ENCODE measurements around the gene AGTRAP. TPM values are rescaled to one million over a fixed set of nuclear protein-coding genes. Genes with fewer than 3 reads are reported as not detected.
A peak's percentile ranks its signal among the peaks of the same experiment; 100 is the strongest.

The AGTRAP gene
- total and polyA plus RNA-seq, 12 donors: 23.4 to 104 (median 45.1) TPM

DNA sequence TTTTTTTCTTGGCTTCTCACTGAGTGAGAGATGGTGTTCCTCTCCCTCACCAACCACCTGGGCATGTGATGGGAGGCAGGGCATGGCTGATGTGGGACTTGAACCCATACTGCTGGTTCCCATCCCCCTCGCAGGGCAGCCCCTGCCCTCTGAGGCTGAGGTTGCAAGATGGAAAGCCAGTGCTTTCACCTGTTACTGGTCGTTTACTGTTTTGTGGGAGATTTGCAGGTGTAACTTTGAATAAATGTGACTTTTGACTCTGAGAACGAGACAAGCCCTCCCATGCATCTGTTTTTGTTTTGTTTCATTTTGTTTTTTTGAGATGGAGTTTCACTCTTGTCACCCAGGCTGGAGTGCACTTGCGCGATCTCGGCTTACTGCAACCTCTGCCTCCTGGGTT, 47.6 kb downstream of the AGTRAP start:
- peaks cover 25 to 43% of the 10 kb centered on the region in 2 donors for H3K4me1 ChIP-seq (replicated peaks in 1 of 2)
- no peak overlapping the region for H3K27ac ChIP-seq
- H3K27me3 ChIP-seq: no peaks in the 10 kb centered on the region
- TF ChIP-seq, protein P1, sequence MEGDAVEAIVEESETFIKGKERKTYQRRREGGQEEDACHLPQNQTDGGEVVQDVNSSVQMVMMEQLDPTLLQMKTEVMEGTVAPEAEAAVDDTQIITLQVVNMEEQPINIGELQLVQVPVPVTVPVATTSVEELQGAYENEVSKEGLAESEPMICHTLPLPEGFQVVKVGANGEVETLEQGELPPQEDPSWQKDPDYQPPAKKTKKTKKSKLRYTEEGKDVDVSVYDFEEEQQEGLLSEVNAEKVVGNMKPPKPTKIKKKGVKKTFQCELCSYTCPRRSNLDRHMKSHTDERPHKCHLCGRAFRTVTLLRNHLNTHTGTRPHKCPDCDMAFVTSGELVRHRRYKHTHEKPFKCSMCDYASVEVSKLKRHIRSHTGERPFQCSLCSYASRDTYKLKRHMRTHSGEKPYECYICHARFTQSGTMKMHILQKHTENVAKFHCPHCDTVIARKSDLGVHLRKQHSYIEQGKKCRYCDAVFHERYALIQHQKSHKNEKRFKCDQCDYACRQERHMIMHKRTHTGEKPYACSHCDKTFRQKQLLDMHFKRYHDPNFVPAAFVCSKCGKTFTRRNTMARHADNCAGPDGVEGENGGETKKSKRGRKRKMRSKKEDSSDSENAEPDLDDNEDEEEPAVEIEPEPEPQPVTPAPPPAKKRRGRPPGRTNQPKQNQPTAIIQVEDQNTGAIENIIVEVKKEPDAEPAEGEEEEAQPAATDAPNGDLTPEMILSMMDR (IDR thresholded peaks at IDR 0.05): no peak
- TF ChIP-seq POLR2A (IDR thresholded peaks at IDR 0.05): no peak
- no peaks in the 10 kb centered on the region for H3K9me3 ChIP-seq (replicated peaks in 1 of 3)
- intact Hi-C loops (cut with DNase I): no loop called here
- no peak overlapping the region for H3K4me3 ChIP-seq
- 86 to 92% (median 90%) methylated on average over 6 of the region's 6 CpGs for WGBS, 4 donors
- no peaks in the 10 kb centered on the region for H3K36me3 ChIP-seq (replicated peaks in 1 of 2)
- DNase-seq: no peak

DNA sequence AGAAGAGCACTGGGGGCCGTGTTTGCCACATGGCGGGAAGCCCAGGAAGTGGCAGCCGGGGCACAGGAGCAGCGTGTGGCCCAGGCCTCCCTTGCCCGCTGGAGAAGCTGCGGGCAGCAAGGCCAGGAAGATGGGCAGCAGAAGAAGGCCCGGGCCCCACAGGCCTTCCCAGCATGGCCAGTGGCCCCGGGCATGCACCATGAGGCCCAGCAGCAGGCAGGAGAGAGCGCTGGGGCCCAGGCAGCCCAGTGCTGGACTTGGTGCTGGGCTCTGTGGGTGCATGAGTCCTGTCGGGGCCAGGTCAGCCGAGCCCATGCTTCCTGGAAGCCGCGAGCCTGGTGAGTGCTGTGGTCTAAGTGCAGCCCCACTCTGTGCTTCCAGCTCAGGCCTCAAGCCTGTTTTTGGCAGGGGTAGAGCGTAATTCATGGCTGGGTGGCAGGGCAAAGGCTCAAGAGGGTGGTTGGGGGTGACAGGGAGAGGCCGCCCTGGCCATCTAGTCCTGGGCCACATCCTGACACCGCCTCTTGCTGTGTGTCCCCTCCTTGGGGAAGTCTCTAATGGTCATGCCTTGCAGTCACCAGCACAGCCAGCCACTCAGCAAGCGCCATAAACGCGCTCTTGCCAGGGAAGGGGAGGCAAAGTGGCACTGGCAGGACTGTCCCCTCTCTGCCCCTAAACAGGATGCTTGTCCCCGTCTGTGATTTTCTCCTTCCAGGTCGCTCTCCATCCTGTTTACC, 48.5 kb downstream of the AGTRAP start:
- Histone ChIP-seq H3K9me3 (replicated peaks in 1 of 3) (no peaks in the 10 kb centered on the region), H3K27ac (peak overlapping the region in 2 of 5 donors; percentile 50 to 64), H3K36me3 (replicated peaks in 1 of 2) (peaks cover 0 to 4% of the 10 kb centered on the region in 2 donors), H3K4me1 (replicated peaks in 1 of 2) (peaks cover 25 to 52% of the 10 kb centered on the region in 2 donors), H3K4me3 (peak overlapping the region in 1 of 4 donors; percentile 42), H3K27me3 (no peaks in the 10 kb centered on the region)
- WGBS, 4 donors: 53 to 81% (median 68%) methylated on average over 9 to 21 of the region's 21 CpGs
- TF ChIP-seq, protein P1 (IDR thresholded peaks at IDR 0.05): no peak
- no peak for TF ChIP-seq POLR2A (IDR thresholded peaks at IDR 0.05)
- intact Hi-C loops (cut with DNase I): no loop called here
- DNase-seq: no peak

DNA sequence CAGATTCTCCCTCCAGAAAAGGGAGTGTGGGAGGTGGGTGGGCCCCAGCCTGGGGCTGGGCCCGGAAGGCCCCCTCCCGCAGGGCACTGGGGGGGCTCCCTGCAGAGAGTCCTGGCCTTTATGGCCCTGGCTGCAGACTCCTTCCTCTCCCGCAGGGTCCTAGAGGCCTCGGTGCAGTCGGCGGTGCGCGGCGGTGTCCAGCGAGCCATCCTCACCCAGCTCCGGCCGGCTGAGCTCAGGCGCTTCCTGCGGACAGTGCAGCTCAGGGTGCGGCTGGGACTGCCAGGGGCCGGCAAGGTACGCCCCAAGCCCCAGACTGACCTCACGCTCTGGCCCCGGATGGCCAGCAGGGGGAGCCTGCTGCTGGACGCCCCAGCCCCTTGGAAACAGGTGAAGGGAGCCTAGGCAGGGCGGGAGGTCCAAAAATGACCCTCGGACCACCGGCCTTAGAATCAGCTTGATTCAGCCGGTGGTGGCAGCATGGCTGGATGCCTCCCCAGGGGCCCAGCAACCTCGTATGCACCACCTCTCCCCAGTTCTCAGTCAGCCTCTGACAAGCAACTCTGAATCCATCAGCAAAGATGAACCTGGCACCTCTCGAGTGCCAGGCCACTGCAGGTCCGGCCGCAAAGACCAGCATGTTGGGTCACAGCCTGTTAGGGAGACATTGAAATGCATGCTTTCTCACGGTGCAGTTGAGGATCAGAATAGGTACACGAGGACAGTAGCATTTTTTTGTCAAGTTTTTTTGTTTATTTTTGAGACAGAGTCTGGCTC, 49.2 kb downstream of the AGTRAP start:
- no peaks in the 10 kb centered on the region for H3K9me3 ChIP-seq (replicated peaks in 1 of 3)
- H3K4me1 ChIP-seq (replicated peaks in 1 of 2): peaks cover 33 to 60% of the 10 kb centered on the region in 2 donors
- H3K36me3 ChIP-seq (replicated peaks in 1 of 2): peaks cover 0 to 11% of the 10 kb centered on the region in 2 donors
- peak overlapping the region in 1 of 4 donors; percentile 42 for H3K4me3 ChIP-seq
- WGBS, 4 donors: 4 to 15% (median 8%) methylated on average over 7 to 30 of the region's 30 CpGs
- peak overlapping the region in 2 of 5 donors; percentile 50 to 64 for H3K27ac ChIP-seq
- DNase-seq: peak; percentile 69 to 84 (median 77)
- H3K27me3 ChIP-seq: no peaks in the 10 kb centered on the region
- TF ChIP-seq, protein P1 (IDR thresholded peaks at IDR 0.05): peak; percentile 75 to 86 (median 78)
- no peak for TF ChIP-seq POLR2A (IDR thresholded peaks at IDR 0.05)
- intact Hi-C loops (cut with DNase I): no loop called here

DNA sequence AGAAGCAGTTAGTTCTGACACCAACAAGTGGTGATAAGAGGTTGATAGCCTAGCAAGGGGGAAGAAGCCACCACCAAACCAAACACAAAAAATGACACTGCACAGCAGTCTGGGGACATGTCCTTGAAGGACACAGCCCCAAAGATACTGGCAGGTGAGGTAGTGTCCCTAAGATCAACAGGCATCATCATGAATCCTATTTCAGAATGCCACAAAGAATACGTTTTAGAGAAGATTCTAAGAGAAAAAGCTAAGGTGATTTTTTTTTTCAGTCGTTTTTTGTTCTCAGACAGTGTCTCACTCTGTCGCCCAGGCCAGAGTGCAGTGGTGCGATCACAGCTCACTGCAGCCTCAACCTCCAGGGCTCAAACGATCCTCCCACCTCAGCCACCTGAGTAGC, 50.2 kb downstream of the AGTRAP start:
- intact Hi-C loops (cut with DNase I): no loop called here
- TF ChIP-seq, protein P1 (IDR thresholded peaks at IDR 0.05): no peak
- TF ChIP-seq POLR2A (IDR thresholded peaks at IDR 0.05): no peak
- H3K4me3 ChIP-seq: no peak overlapping the region
- peaks cover 0 to 16% of the 10 kb centered on the region in 2 donors for H3K36me3 ChIP-seq (replicated peaks in 1 of 2)
- DNase-seq: no peak
- H3K27me3 ChIP-seq: no peaks in the 10 kb centered on the region
- 56 to 61% (median 59%) methylated on average over 5 of the region's 5 CpGs for WGBS, 4 donors
- H3K9me3 ChIP-seq (replicated peaks in 1 of 3): no peaks in the 10 kb centered on the region
- no peak overlapping the region for H3K27ac ChIP-seq
- H3K4me1 ChIP-seq (replicated peaks in 1 of 2): peaks cover 42 to 68% of the 10 kb centered on the region in 2 donors

Measured in adrenal gland (tissue), 12 donors.